ENCODE measurements around the gene HNRNPM.
"Not testable (repeated sequence)": the region's sequence is repeated elsewhere in the genome, so short reads cannot be mapped to it uniquely, and the experiment has no call there.

The HNRNPM gene

DNA sequence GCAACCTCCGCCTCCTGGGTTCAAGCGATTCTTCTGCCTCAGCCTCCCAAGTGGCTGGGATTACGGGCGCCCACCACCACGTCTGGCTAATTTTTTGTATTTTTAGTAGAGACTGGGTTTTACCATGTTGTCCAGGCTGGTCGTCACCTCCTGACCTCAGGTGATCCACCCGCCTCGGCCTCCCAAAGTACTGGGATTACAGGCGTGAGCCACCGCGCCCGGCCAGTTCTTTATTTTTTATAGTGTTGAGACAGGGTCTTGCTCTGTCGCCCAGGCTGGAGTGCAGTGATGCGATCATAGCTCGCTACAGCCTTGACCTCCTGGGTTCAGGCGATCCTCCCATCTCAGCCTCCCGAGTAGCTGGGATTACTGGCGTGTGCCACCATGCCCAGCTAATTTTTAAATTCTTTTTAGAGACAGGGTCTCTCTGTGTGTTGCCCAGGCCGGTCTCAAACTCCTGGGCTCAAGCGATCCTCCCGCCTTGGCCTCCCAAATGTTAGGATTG is 69.8 kb downstream of the HNRNPM start:
- DNase-seq, result not testable (repeated sequence)

DNA sequence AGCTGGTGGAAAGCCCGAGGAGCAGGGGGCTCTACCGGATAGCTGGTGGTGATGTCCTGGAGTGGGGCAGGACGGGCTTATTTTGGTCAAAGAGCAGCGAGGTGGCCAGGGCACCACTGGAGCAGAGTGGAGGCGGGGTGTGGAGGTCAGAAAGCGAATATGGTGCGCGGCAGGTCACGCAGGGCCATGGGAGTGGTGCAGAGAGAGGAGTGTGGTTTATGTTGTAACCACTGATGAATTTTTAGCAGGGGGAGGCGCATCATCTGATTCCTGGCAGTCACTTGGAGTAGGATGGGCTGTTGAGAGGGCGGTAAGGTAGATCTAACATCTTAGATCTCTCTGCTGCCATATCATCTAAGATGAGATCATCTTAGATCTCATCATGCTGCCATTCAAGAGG is 70.5 kb downstream of the HNRNPM start:
- DNase-seq, result peak; percentile 54

DNA sequence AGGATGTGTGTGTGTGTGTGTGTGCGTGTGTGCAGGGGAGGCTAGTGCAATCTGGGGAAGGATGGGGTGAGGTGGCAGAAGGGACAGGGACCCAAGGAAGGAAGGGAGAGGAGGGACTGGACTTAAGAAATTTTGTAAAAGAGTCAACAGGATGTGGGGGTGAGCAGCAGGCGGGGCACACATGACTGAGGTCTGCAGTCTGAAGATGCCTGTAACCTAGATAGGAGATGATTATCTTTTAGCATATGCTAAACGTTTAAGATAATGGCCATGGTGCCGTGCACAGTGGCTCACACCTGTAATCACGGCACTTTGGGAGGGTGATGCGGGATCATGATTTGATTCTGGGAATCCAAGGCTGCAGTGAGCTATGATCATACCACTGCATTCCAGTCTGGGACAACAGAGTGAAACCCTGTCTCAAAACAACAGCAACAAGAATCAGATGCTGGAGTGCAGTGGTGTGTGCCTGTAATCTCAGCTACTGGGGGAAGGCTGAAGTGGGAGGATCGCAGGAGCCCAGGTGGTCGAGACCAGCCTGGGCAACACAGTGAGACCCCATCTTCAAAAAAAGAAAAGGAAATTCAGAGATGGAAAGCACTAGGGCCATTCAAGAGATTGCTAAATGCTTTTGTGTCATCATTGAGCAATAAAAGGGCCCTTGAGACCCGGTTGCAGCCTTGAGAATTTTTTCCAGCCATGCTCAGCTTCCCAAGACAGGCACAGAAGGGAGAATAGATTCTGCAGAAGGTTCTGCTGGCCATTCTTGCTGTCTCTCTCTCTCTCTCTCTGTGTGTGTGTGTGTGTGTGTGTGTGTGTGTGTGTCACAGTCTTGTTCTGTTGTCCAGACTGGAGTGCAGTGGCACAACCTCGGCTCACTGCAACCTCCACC is 73.0 kb downstream of the HNRNPM start:
- peak; percentile 30 to 49 for DNase-seq

DNA sequence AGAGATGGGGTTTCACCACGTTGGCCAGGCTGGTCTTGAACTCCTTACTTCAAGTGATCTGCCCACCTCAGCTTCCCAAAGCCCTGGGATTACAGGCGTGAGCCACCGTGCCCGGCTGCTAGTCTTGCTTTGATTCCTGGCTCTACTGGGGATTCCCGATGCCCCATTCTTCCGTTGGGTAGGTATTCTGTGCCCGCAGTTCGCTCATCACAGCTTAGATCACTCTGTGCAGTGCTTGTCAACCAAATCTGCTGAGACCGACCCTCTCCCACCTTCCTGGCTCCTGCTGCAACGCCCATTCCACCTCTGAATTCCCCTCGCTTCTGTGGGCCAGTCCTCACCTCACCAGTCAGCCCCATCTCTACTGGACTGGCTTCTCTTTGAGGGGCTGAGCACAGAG is 73.8 kb downstream of the HNRNPM start:
- no peak for DNase-seq

DNA sequence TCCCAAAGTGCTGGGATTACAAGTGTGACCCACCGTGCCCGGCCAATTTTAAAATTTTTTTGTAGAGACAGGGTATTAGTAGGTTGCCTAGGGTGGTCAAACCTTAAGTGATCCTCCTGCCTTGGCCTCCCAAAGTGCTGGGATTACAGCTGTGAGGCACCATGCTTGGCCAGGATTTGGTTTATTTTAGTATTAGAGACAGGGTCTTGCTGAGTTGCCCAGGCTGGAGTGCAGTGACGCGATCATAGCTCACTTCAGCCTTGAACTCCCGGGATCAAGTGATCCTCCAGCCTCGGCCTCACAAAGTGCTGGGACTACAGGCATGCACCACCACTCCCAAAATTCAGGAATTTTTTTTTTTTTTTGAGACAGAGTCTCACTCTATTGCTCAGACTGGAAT is 74.6 kb downstream of the HNRNPM start:
- no peak for DNase-seq

DNA sequence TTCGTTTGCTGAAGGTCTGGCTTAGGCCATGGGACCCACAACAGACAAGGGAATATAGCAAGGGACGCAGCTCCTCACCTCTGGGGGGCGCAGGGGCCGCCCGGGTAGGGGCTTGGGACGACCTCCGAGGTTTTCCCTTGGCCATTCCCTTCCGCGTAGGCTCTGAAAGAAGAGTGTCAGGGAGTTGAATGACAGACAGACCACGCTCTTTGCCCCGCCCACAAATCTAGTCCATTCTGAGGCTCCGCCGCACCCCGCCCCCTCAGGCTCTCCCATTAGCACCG is 80.6 kb downstream of the HNRNPM start:
- DNase-seq, result no peak

DNA sequence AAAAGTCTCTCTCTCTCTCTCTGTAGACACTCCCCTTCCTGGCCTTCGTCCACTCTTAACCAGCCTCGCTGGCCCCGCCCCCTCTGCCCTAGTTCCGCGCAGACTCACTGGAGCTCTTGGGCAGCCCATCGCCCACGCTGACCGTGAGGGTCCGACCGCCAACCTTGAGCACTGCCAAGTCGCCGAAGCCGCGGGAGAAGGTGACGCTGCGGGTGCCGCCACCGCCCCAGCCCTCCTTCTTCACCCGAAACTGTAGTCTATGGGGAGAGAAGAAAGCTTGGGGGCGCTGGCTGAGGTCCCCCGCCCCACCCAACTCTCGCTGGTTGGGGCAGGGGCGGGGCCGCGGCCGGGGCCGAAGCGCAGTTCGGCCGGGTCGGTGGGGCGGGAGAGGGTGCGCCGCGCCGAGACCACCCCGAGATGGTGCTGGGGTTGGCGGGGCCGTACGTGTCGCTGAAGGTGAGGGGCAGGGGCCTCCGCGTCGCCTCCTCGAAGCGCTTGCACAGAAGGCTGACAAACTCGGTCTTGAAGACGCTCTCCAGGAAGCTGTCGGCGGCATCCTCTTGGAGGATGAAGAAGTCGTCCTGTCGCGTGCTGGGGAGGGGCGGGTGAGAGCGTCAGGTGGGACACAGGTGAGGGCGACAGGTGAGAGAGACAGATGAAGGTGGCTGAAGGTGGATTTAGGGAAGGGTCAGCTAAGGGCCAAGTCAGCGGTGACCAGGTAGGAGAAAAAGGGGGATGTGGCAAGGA is 81.7 kb downstream of the HNRNPM start:
- no peak for DNase-seq

DNA sequence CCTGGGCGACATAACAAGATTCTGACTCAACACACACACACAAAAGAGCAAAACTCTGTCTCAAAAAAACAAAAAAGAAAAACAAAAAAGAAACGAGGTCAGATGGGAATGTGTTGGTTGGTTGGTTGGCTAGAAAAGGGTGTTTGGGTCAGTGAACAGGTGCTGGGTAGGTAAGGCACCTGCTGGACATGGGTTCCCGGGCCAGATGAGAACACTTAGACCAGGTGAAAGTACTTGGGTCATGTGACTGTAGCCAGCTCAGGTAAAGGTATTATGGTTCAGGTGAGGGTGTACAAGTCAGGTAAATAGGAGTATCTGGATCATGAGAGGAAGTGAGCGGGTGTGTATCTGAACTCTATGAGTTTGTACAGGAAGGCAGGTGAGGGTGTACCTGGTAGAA is 83.7 kb downstream of the HNRNPM start:
- no peak for DNase-seq

DNA sequence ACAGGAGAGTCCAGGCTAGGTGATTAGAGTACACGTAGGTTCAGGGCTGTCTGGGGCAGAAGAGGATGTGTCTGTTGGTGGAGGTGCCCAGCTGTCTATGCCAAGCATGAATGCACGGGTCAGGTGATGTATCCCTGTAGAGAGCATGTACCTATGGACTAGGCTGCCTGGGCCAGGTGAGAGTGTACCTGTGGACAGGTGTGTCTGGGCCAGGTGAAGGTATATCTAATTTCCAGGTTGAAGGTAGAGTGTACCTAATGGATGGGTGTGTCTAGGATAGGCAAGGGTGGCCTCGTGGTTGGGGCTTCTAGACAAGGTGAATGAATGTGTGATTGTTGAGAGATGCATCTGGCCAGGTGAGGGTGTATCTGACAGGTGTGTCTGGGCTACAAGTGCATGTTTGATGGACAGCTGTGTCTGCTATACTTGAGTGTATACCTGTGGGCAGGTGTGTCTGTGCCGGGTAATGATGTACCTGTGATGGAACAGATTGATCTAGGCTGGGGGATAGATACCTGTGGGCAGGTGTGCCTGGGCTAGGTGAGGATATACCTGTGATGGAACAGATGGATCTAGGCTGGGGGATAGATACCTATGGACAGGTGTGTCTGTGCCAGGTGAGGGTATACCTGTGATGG is 84.7 kb downstream of the HNRNPM start:
- no peak for DNase-seq

DNA sequence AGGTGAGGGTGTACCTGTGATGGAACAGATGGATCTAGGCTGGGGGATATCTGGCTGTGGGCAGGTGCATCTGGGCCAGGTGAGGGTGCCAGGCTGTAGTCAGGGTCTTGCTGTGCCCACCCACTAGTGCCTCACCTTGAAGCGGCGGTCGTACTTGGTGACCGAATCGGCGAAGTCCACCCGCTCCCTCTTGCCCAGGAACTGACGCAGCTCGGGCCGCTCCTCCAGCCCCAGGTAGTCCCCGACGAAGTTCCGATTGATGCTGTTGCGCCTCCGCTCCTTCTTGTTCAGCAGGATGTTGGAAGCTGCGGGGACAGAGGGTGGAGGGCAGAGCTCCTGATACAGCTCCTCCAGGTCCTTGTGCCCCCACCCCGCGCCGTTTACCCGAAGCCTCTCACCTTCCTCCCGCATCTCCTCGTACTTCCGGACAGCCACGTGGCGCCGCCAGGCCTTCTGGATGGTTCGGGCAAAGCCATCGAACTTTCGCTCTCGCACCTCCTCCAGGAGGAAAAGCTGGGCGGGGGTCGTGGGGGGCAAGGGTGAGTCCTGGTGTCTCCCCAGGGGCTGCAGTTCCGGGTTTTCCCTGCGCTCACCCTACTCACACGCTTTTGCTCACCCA is 85.4 kb downstream of the HNRNPM start:
- no peak for DNase-seq

DNA sequence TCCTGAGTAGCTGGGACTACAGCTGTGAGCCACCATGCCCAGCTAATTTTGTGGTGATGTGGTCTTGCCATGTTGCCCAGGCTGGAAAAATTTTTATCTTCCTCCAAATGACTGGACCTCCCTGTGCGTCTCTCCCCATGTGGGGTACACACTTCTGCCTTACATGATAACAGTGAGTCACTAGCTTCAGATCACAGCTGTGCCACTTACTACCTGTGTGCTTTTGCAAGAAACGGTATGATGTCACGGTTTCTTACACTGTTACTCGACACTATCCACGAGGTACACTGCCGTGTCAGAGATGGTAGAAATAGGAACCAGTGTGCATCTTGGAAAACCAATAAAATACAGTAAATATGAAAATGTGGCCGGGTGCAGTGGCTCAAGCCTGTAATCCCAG is 86.7 kb downstream of the HNRNPM start:
- DNase-seq, result no peak

DNA sequence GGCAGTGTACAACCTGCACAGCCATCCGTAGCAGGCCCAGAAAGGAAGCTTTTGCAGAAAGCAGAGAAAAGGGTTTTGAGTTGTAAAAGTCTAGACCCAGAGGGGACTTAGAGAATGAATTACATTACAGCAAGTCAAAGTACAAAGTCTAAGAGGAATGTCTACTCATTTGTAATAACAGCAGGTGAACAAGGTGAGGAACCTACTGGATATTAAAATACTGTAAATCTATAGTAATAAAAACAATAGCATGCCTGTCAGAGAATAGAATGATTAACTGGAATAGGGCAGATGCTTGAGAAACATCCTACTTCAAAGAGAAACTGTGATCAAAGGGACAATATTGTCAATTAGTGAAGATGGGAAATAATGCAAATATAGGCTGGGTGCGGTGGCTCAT is 87.5 kb downstream of the HNRNPM start:
- DNase-seq, result no peak

DNA sequence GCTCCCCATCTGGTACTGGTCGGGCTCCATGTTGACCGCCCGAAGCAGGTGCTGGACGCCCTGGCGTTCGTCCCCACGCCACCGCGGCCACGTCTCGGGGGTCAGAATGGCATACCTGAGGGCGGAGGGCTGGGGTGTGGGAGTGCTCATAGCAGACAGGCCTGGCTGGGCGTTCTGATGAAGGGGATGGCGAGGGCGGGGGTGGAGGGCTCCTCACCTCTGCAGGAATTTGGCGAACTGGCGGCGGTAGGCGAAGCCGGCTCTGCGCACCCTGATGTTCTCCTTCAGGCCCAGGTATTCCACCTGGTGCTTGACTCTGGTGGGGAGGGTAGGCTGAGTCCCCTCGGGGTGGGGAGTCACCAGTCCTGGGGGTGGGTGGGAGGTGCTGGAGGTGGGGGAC is 91.5 kb downstream of the HNRNPM start:
- no peak for DNase-seq

DNA sequence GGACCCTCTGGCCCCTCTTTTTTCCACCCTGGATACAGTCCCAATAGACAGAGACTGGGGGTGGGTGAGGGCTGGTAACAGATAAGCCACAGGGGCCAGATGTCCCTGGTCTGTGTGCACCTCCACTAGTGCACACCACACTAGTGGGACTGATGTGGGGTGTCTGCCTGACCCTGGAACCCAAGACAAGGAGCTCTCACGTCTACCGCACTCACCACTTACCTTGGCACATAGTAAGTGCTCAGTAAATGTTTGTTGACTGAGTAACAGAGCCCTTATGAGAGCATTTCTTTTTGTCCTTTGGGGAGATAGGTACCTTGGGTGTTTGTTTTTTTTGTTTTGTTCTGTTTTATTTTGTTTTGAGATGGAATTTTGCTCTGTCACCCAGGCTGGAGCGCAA is 92.3 kb downstream of the HNRNPM start:
- DNase-seq, result no peak

Data from activated CD4-positive, alpha-beta T cell treated with anti-CD3 and anti-CD28 coated beads for 4 hours (primary cell).